H1 (cell line): ENCODE data around the gene ZNFX1. TPM values are rescaled to one million over a fixed set of nuclear protein-coding genes. Genes with fewer than 3 reads are reported as not detected.

Experiments used
- CTCF ChIA-PET: fragments of 300-600 bp; sonication (Branson Sonifier 250); formaldehyde crosslinking; loops from one replicate; lab custom pipeline; 2021; ENCODE audit not compliant: partially characterized antibody; lab: Charles Lee
- POLR2A ChIA-PET: fragments of 300-600 bp; sonication (Branson Sonifier 250); formaldehyde crosslinking; loops from one replicate; lab custom pipeline; 2021; ENCODE audit warnings: inconsistent platforms; ENCODE audit not compliant: partially characterized antibody; lab: Charles Lee
- DNase-seq, 2 experiments: peaks; one replicate each; pipeline versions ENCODE4 v3.0.0 to v3.0.0-alpha.2; 2010 to 2022; ENCODE audit warnings: low spot score in 2 of 2, low read depth in 1 of 2, mixed read lengths in 1 of 2
- FAIRE-seq: peaks from 2 replicates; lab custom pipeline; 2011; peaks lifted over from hg19 to GRCh38; lab: Jason Lieb, UNC
- H2AFZ ChIP-seq: 2 replicates; pipeline ENCODE4 v1.8.1; 2012; ENCODE audit warnings: low read length, inconsistent platforms
- H2AK5ac ChIP-seq: 2 replicates; pipeline ENCODE4 v1.6.1; 2013; ENCODE audit warnings: low read depth, low read length
- H2BK120ac ChIP-seq: replicated peaks from 2 replicates; pipeline ENCODE3; 2013; ENCODE audit warnings: low read depth, low read length, inconsistent platforms
- H2BK12ac ChIP-seq: 2 replicates; pipeline ENCODE4 v1.6.1; 2013; ENCODE audit warnings: low read depth, low read length
- H2BK15ac ChIP-seq: 2 replicates; pipeline ENCODE4 v1.6.1; 2013; ENCODE audit warnings: low read length
- H2BK20ac ChIP-seq: 2 replicates; pipeline ENCODE4 v1.6.1; 2013; ENCODE audit warnings: low read length
- H2BK5ac ChIP-seq: 2 replicates; pipeline ENCODE4 v1.6.1; 2013; ENCODE audit warnings: low read depth, low read length
- H3K14ac ChIP-seq: 2 replicates; pipeline ENCODE4 v1.6.1; 2013; ENCODE audit warnings: inconsistent platforms; ENCODE audit not compliant: insufficient read length
- H3K18ac ChIP-seq: 2 replicates; pipeline ENCODE4 v1.6.1; 2013; ENCODE audit warnings: low read length; ENCODE audit errors: extremely low read depth
- H3K23ac ChIP-seq: 2 replicates; pipeline ENCODE4 v1.6.1; 2013; ENCODE audit warnings: inconsistent platforms; ENCODE audit not compliant: insufficient read length
- H3K23me2 ChIP-seq: 2 replicates; pipeline ENCODE4 v1.6.1; 2013; ENCODE audit warnings: low read depth, low read length
- H3K27ac ChIP-seq: 2 replicates; pipeline ENCODE4 v1.6.1; 2011; ENCODE audit warnings: low read depth, low read length, inconsistent platforms
- H3K27me3 ChIP-seq, 4 experiments: replicated peaks in 1 of 4; 1 replicate in 1 of 4; 2 replicates in 3 of 4; pipeline versions ENCODE4 v1.6.1 to v1.8.1; 2011 to 2013; ENCODE audit warnings: low read length in 3 of 4, mild to moderate bottlenecking in 3 of 4, inconsistent platforms in 2 of 4, mixed read lengths in 2 of 4, moderate library complexity in 1 of 4; ENCODE audit not compliant: control insufficient read depth in 3 of 4, insufficient read depth in 3 of 4; ENCODE audit errors: extremely low read depth in 1 of 4
- H3K36me3 ChIP-seq, 4 experiments: 2 replicates each; pipeline versions ENCODE4 v1.6.1 to v1.8.1; 2011 to 2013; ENCODE audit warnings: mild to moderate bottlenecking in 4 of 4, low read length in 3 of 4, moderate library complexity in 2 of 4, control low read depth in 1 of 4, inconsistent platforms in 1 of 4; ENCODE audit not compliant: insufficient read depth in 4 of 4, control insufficient read depth in 2 of 4
- H3K4ac ChIP-seq: replicated peaks from 2 replicates; pipeline ENCODE3; 2013; ENCODE audit warnings: low read length, low read depth, mixed read lengths, inconsistent platforms; ENCODE audit not compliant: insufficient read length
- H3K4me1 ChIP-seq, 4 experiments: replicated peaks in 1 of 4; 1 replicate in 1 of 4; 2 replicates in 3 of 4; pipeline versions ENCODE4 v1.6.1 to v1.8.1; 2011 to 2013; ENCODE audit warnings: low read length in 3 of 4, inconsistent platforms in 2 of 4, mixed read lengths in 1 of 4; ENCODE audit not compliant: insufficient read depth in 4 of 4, control insufficient read depth in 3 of 4
- H3K4me2 ChIP-seq, 2 experiments: 2 replicates each; pipeline versions ENCODE4 v1.6.1 to v1.8.1; 2011 to 2013; ENCODE audit warnings: low read depth in 2 of 2, low read length in 2 of 2, control low read depth in 1 of 2, inconsistent platforms in 1 of 2, mild to moderate bottlenecking in 1 of 2; ENCODE audit not compliant: insufficient read depth in 1 of 2
- H3K4me3 ChIP-seq, 4 experiments: fragments of 200-600, 300-600 bp in 1 of 4; sonication (generic), shearing (Covaris generic), sonication (Bioruptor Twin) in 1 of 4; 2 replicates each; pipeline versions ENCODE4 v1.5.1 to v1.8.1; 2011 to 2016; ENCODE audit warnings: low read length in 4 of 4, low read depth in 3 of 4, control low read depth in 2 of 4, inconsistent platforms in 2 of 4, mild to moderate bottlenecking in 2 of 4, mixed read lengths in 1 of 4, moderate library complexity in 1 of 4; ENCODE audit not compliant: insufficient read depth in 2 of 4; ENCODE audit errors: extremely low read depth in 1 of 4
- H3K56ac ChIP-seq: replicated peaks from 2 replicates; pipeline ENCODE3; 2013; ENCODE audit warnings: low read depth, mild to moderate bottlenecking, mixed read lengths, low read length, inconsistent platforms; ENCODE audit not compliant: insufficient read length
- H3K79me1 ChIP-seq: 2 replicates; pipeline ENCODE4 v1.6.1; 2013; ENCODE audit warnings: low read depth, low read length, control low read depth
- H3K79me2 ChIP-seq, 2 experiments: 2 replicates each; pipeline versions ENCODE4 v1.6.1 to v1.8.1; 2012 to 2013; ENCODE audit warnings: low read length in 2 of 2, mild to moderate bottlenecking in 2 of 2, inconsistent platforms in 1 of 2; ENCODE audit not compliant: insufficient read depth in 2 of 2, control insufficient read depth in 1 of 2
- H3K9ac ChIP-seq, 4 experiments: replicated peaks in 1 of 4; 1 replicate in 1 of 4; 2 replicates in 3 of 4; pipeline versions ENCODE4 v1.6.1 to v1.8.1; 2011 to 2013; ENCODE audit warnings: low read depth in 3 of 4, low read length in 3 of 4, control low read depth in 2 of 4, mild to moderate bottlenecking in 2 of 4, moderate library complexity in 2 of 4, inconsistent platforms in 1 of 4; ENCODE audit errors: extremely low read depth in 1 of 4
- H3K9me3 ChIP-seq, 2 experiments: 2 replicates each; pipeline versions ENCODE4 v1.6.1 to v1.8.1; 2012 to 2013; ENCODE audit warnings: mild to moderate bottlenecking in 2 of 2, moderate library complexity in 2 of 2, control low read depth in 1 of 2, inconsistent platforms in 1 of 2, low read depth in 1 of 2, low read length in 1 of 2, mixed read lengths in 1 of 2; ENCODE audit not compliant: insufficient read depth in 2 of 2
- H4K20me1 ChIP-seq, 2 experiments: replicated peaks in 1 of 2; 2 replicates each; pipeline versions ENCODE3 to v1.8.1; 2011 to 2013; ENCODE audit warnings: inconsistent platforms in 2 of 2, low read length in 2 of 2, mild to moderate bottlenecking in 1 of 2; ENCODE audit not compliant: insufficient read depth in 2 of 2, control insufficient read depth in 1 of 2
- H4K5ac ChIP-seq: 2 replicates; pipeline ENCODE4 v1.6.1; 2013; ENCODE audit warnings: low read length, low read depth, mixed read lengths, inconsistent platforms; ENCODE audit not compliant: insufficient read length
- H4K8ac ChIP-seq: 2 replicates; pipeline ENCODE4 v1.8.0; 2013; ENCODE audit warnings: mild to moderate bottlenecking, moderate library complexity, low read length, inconsistent platforms; ENCODE audit not compliant: insufficient read depth; ENCODE audit errors: extremely low read depth
- H4K91ac ChIP-seq: replicated peaks from 2 replicates; pipeline ENCODE3; 2013; ENCODE audit warnings: low read length, mixed read lengths, inconsistent platforms; ENCODE audit not compliant: insufficient read length
- CBX5 ChIP-seq: fragments of 300-800, 300-1000 bp; sonication (generic); IDR thresholded peaks from 2 replicates; pipeline ENCODE4 v1.7.1; 2016; ENCODE audit warnings: antibody characterized with exemption, low read length, low read depth
- SP2 ChIP-seq: IDR thresholded peaks from 2 replicates; pipeline ENCODE4 v1.6.1; 2012; ENCODE audit warnings: mild to moderate bottlenecking, low read length, inconsistent platforms
- WGBS, 2 experiments: shearing (Covaris generic) in 1 of 2; methylation state at CpG; one replicate each; pipeline versions ENCODE4 v1.1.6 to v1.1.7; 2013 to 2015; ENCODE audit warnings: low lambda C conversion rate in 2 of 2, mixed read lengths in 2 of 2, inconsistent platforms in 1 of 2, low coverage in 1 of 2, missing lambda C conversion rate in 1 of 2; ENCODE audit not compliant: insufficient replicate concordance in 2 of 2, insufficient coverage in 1 of 2, insufficient read length in 1 of 2; ENCODE audit errors: extremely low coverage in 1 of 2, missing lambda C conversion rate in 1 of 2; 5-methylcytosine and 5-hydroxymethylcytosine counted together
- polyA plus RNA-seq, 7 experiments: library from polyadenylated mRNA; depleted of rRNA in 3 of 7; stranded (reverse) in 5 of 7; unstranded in 2 of 7; fragments of >200 nt in 5 of 7; fragments of 200-250 nt in 2 of 7; gene quantifications; 1 replicate in 5 of 7; 2 replicates in 1 of 7; 4 replicates in 1 of 7; pipeline versions ENCODE4 v1.2.1 to v1.2.3, GENCODE V29; 2011 to 2013; ENCODE audit warnings: missing spikeins in 2 of 7, mixed read lengths in 2 of 7
- total RNA-seq: library from RNA; stranded (reverse); fragmentation: NEBNext Ultra II Directional; extraction: Animal tissue kit (Norgen Biotek cat#: 25700); gene quantifications from 2 replicates; pipeline ENCODE4 v1.2.1, GENCODE V29; 2021

ZNFX1 gene
- total and polyA plus RNA-seq, 2 of the 8 experiments (the other 6 are each of a cell fraction or from before 2014, with no cell fraction given), result 3.1 to 11.3 TPM

GRCh38 chr20:49207076-49207475 is 70.8 kb downstream of the ZNFX1 start:
- Histone ChIP-seq H3K4me3 (no peak overlapping the region), H2BK5ac (no peak overlapping the region), H2BK120ac (no peak overlapping the region), H2BK12ac (no peak overlapping the region), H3K9me3 (peaks cover 0 to 3% of the 10 kb centered on the region in 2 experiments; a peak in 2 of 4 replicates), H3K56ac (no peak overlapping the region), H3K23ac (no peak overlapping the region), H3K23me2 (no peaks in the 10 kb centered on the region), H4K91ac (no peak overlapping the region), H2AK5ac (no peak overlapping the region), H3K36me3 (no peaks in the 10 kb centered on the region), H3K79me2 (no peaks in the 10 kb centered on the region), H3K4me2 (no peak overlapping the region), H3K79me1 (no peaks in the 10 kb centered on the region), H4K20me1 (no peaks in the 10 kb centered on the region), H3K27ac (no peak overlapping the region), H3K9ac (no peak overlapping the region), H3K18ac (no peak overlapping the region), H4K5ac (no peak overlapping the region), H2BK20ac (no peak overlapping the region), H3K4ac (no peak overlapping the region), H2BK15ac (no peak overlapping the region), H3K4me1 (0 out of 7 replicates have a peak, but pooled peaks cover 0 to 2% (median 0%) of the 10 kb centered on the region in 4 experiments), H4K8ac (peak overlapping the region; percentile 68; the same call in 1 of the 2 replicates), H2AFZ (no peak overlapping the region), H3K14ac (no peak overlapping the region), H3K27me3 (no peaks in the 10 kb centered on the region)
- 88% methylated on average over 6 of the region's 6 CpGs; no CpG with 5 or more reads in 1 of the 2 experiments for WGBS, 2 experiments
- CTCF ChIA-PET, result interaction anchor here (0.6 to 7.1 kb wide), 13 partner anchors 9 to 151 kb away, joined by 3 to 52 read pairs (median 4); partner anchors contain the start of gene STAU1
- no peak for FAIRE-seq
- DNase-seq, result peak; percentile 25 to 59
- POLR2A ChIA-PET, result interaction anchor here (1.2 to 1.8 kb wide), 4 partner anchors 10 to 76 kb away, joined by 3 to 5 read pairs (median 4); partner anchors contain the start of gene DDX27
- no peak for TF ChIP-seq CBX5
- peak; percentile 32; the same call in 1 of the 2 replicates for TF ChIP-seq SP2
